GM12878 (cell line): ENCODE results near the gene SNAPC3.

Source experiments
- EZH2 ChIP-seq: IDR thresholded peaks from 2 replicates; pipeline ENCODE4 v1.6.1; 2012; ENCODE audit warnings: low read depth, mild to moderate bottlenecking, control low read depth, inconsistent platforms, low read length, borderline replicate concordance; ENCODE audit not compliant: control insufficient read depth
- POLR2A ChIP-seq: IDR thresholded peaks from 2 replicates; pipeline ENCODE4 v1.6.1; 2011; ENCODE audit warnings: low read depth, mild to moderate bottlenecking, low read length
- TF ChIP-seq, protein P1 (sequence below), 3 experiments: IDR thresholded peaks in 2 of 3; conservative IDR thresholded peaks in 1 of 3; 2 replicates each; pipeline ENCODE4 v1.5.1; 2011; ENCODE audit warnings: low read depth in 3 of 3, low read length in 3 of 3, mild to moderate bottlenecking in 3 of 3, control low read depth in 2 of 3, moderate library complexity in 2 of 3, inconsistent platforms in 1 of 3, mixed read lengths in 1 of 3; ENCODE audit not compliant: control insufficient read depth in 2 of 3, insufficient read depth in 1 of 3; ENCODE audit errors: extremely low read depth in 1 of 3

DNA sequence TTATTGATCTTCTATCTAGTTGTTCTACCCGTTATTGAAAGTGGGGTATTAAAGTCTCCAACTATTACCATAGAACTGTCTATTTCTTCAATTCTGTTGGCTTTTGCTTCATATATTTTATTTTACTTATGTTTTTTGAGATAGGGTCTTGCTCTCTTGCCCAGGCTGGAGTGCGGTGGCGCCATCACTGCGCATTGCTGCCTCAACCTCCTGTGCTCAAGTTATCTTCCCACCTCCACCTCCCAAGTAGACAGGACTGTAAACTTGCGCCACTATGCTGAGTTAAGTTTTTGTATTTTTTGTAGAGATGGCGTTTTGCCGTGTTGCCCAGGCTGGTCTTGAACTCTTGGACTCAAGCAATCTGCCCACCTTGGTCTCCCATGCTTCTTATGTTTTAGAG lies 16.2 kb downstream of the SNAPC3 start:
- TF ChIP-seq, protein P1, sequence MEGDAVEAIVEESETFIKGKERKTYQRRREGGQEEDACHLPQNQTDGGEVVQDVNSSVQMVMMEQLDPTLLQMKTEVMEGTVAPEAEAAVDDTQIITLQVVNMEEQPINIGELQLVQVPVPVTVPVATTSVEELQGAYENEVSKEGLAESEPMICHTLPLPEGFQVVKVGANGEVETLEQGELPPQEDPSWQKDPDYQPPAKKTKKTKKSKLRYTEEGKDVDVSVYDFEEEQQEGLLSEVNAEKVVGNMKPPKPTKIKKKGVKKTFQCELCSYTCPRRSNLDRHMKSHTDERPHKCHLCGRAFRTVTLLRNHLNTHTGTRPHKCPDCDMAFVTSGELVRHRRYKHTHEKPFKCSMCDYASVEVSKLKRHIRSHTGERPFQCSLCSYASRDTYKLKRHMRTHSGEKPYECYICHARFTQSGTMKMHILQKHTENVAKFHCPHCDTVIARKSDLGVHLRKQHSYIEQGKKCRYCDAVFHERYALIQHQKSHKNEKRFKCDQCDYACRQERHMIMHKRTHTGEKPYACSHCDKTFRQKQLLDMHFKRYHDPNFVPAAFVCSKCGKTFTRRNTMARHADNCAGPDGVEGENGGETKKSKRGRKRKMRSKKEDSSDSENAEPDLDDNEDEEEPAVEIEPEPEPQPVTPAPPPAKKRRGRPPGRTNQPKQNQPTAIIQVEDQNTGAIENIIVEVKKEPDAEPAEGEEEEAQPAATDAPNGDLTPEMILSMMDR (IDR thresholded peaks at IDR 0.05 in 2 of 3, conservative IDR thresholded peaks at IDR 0.05 in 1 of 3; ENCODE audit: control insufficient read depth in 2 of 3, extremely low read depth in 1 of 3, insufficient read depth in 1 of 3, low read depth in 3 of 3, low read length in 3 of 3), result no peak
- TF ChIP-seq EZH2 (no peak), POLR2A (no peak)
